SH-SY5Y (cell line): Measurements from ENCODE around the gene ESR1.

Experiments
- GATA2 ChIP-seq: IDR thresholded peaks from 2 replicates; pipeline ENCODE4 v1.6.1; 2011; ENCODE audit warnings: mild to moderate bottlenecking, low read depth, low read length
- GATA3 ChIP-seq: IDR thresholded peaks from 2 replicates; pipeline ENCODE4 v1.6.1; 2011; ENCODE audit warnings: low read depth, mild to moderate bottlenecking, low read length, moderate library complexity

DNA sequence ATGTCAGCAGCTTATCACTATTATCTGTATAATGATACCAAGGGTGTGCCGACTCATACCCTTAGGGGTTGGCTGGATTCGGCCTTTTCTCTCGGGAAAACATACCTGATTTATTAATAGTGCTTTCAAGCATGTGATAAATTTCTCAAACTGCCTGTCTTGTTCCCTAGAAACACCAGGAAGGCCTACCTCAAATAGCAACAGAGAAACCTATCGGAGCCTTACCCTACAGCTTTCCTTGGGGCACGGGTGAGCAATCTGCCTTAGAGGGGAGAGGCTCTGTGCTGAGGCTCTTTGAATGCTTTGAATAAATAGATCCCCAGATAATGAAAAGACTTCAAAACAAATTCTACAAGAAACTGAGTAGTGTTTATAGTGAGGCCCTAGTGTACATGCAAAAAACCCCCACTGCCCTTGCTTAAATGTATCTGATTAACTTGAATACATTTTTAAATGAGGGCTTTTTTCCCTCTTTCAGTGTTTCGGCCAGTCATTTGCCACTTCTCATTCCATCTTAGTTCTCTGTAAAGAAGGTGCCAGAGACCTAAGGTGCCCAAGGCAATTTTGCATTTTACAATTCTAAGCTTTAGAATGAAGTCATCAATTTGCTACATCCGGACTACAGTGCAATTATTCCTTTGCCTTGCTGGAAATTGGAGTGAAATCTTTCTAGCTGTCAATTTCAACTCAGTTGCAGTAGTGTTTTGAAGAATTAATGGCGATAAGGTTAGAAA, 320.1 kb downstream of the ESR1 start:
- TF ChIP-seq GATA2 (no peak), GATA3 (no peak)
